ENCODE measurements around the gene ELAVL2.
A peak's percentile ranks its signal among the peaks of the same experiment; 100 is the strongest.
"Not testable (repeated sequence)": the region's sequence is repeated elsewhere in the genome, so short reads cannot be mapped to it uniquely, and the experiment has no call there.

ELAVL2 gene

DNA sequence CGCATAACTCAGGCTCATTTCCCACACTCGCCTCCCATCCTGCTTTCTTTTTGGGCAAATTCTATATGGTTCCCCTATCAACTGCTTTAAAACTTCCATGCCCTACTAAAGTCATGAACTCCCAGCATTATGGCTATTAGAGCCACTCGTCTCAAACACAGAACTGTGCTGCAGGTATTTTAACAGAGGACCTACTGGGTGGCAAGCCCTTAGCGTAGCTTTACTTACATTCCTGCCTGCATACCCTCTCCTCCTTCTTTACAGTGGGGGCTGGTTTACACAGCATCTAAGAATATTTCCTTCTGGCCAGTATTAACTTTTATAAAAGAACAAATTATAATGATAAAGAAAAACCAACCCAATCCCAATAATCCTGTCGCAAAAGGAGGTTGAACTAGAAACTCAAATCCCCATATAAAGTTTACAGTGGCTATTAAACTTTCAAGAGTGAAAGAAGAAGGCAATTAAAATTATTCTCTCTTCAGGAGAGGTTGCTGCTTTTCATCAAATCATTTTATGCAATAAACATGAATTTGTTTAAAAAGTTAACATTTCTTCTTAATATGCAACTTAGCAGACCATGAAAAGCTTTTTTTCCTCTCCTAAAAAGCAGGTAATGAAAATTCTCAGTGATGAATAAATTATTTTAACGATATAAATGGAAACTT is 100.6 kb downstream of the ELAVL2 start:
- TF ChIP-seq CTCF (IDR thresholded peaks at IDR 0.05; ENCODE audit: control insufficient read depth, extremely low read depth, insufficient read depth) = no peak
- no peak for DNase-seq (ENCODE audit: low read depth)
- H3K4me3 ChIP-seq (ENCODE audit: low read depth, low read length) = no peak overlapping the region

- no peak overlapping the region for H3K4me3 ChIP-seq (ENCODE audit: low read depth, low read length)
- DNase-seq (ENCODE audit: low read depth) = no peak
- no peak for TF ChIP-seq CTCF (IDR thresholded peaks at IDR 0.05; ENCODE audit: control insufficient read depth, extremely low read depth, insufficient read depth)
These were observed 102.4 kb downstream of the ELAVL2 start for GRCh38 chr9:23723672-23724071.

DNA sequence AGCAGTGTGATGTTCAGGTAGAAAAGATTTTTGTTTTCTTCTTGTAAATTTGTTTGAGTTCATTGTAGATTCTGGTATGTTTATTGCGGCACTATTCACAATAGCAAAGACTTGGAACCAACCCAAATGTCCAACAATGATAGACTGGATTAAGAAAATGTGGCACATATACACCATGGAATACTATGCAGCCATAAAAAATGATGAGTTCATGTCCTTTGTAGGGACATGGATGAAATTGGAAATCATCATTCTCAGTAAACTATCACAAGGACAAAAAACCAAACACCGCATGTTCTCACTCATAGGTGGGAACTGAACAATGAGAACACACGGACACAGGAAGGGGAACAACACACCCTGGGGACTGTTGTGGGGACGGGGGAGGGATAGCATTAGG is 103.0 kb downstream of the ELAVL2 start:
- not testable (repeated sequence) for H3K4me3 ChIP-seq (ENCODE audit: low read depth, low read length); DNase-seq (ENCODE audit: low read depth)

- TF ChIP-seq CTCF (IDR thresholded peaks at IDR 0.05; ENCODE audit: control insufficient read depth, extremely low read depth, insufficient read depth) = no peak
- H3K4me3 ChIP-seq (ENCODE audit: low read depth, low read length) = no peak overlapping the region
- DNase-seq (ENCODE audit: low read depth) = no peak
These were observed 104.6 kb downstream of the ELAVL2 start for GRCh38 chr9:23721466-23721865.

DNA sequence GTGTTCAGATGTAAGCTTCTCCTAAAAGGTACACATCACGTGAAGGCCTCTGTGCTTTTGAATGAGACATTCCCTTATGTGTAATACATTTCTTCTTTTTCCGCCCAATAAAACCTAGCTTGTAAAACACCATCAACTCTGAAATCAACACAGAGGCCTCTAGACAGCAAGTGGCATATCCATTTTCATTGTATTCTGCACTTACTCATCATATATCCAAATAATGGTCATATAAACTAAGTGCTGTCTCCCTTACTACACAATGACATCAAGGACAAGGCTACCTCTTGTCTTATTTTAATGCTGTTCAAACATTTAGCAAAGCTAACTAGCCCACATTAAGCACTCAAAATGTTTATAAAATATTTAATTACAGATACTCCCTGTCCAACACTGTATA is 108.5 kb downstream of the ELAVL2 start:
- H3K4me3 ChIP-seq (ENCODE audit: low read depth, low read length) = no peak overlapping the region
- no peak for TF ChIP-seq CTCF (IDR thresholded peaks at IDR 0.05; ENCODE audit: control insufficient read depth, extremely low read depth, insufficient read depth)
- no peak for DNase-seq (ENCODE audit: low read depth)

- H3K4me3 ChIP-seq (ENCODE audit: low read depth, low read length) = no peak overlapping the region
- DNase-seq (ENCODE audit: low read depth) = no peak
- TF ChIP-seq CTCF (IDR thresholded peaks at IDR 0.05; ENCODE audit: control insufficient read depth, extremely low read depth, insufficient read depth) = no peak
These were observed 118.8 kb downstream of the ELAVL2 start for GRCh38 chr9:23707249-23707648.

GRCh38 chr9:23702311-23702922 is 123.6 kb downstream of the ELAVL2 start:
- TF ChIP-seq CTCF (IDR thresholded peaks at IDR 0.05; ENCODE audit: control insufficient read depth, extremely low read depth, insufficient read depth) = peak; percentile 50
- H3K4me3 ChIP-seq (ENCODE audit: low read depth, low read length) = no peak overlapping the region
- no peak for DNase-seq (ENCODE audit: low read depth)
